ENCODE results near the gene MLIP.

The MLIP gene

DNA sequence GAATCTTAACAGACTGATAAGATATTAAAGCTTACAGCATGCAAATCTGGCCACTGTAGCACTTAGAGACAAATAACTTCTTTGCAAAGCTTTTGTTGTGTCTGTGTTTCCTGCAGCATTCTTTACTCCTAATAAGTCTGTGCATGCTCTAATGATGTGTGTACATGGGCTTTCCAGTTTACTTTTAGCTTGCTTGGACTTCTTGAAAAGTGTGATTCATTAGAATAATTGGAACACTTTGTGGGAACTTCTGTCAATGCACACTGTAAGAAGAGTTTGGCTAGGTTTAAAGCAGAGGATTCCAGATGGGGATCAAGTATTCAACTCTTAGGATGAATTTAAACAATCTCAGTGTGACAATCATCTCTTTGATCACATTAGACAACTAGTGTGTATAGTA lies 174.9 kb downstream of the MLIP start:
- no peak for DNase-seq

DNA sequence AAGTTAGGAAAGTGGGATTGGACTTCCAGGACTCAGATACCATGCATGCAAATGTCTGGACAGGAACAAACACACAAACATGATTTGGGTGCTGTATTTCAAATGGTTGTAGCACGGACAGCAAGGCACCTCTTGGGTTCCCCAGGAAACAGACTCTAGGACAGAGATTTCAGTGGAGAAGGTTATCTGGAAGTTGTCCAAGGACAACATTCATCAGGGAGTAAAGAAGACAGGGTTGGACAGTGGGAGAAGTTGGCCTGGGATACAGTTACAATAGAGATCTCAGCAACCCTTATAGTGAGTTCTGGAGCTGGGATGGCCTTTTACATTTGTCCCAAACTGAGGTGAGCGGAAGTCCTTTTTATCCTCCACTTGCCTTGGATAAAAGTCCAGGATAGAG lies 177.2 kb downstream of the MLIP start:
- no peak for DNase-seq

DNA sequence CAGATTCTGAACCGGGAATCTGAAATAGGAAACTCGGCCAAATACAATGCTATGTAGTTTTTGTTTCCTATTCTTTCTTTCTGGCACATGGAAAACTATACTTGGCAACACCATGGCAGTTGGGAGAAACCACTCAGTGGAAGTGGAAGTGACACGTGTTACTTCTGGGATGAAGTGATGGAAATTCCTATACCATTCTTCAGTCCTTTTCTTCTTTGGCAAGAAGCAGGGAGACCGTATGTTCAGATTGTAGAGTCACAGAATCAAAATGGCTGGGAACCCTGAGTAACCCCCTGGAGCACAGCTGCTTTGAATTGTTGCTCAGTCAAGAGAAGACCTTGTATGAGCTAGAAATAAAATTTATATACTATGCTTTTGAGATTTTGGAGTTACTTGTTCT lies 178.2 kb downstream of the MLIP start:
- no peak for DNase-seq

DNA sequence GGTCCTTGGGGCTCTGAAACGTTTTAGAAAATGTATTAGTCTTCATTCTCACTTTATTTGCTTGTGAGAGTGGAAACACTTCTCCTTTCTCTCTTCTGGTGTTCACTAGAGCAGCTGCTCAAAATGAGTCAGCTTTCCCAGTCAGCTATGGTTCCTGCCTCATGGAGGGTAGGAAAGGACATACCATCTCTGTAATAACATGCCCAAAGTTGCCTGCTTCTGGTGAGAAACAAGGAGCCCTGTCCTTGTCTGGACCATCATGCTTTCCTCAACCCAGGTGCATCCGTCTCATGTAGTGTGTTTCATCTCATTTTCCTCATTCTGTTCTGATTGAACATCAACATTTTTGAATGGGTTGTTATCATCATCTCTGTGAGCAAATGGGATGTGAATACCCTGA lies 179.9 kb downstream of the MLIP start:
- DNase-seq, result no peak

DNA sequence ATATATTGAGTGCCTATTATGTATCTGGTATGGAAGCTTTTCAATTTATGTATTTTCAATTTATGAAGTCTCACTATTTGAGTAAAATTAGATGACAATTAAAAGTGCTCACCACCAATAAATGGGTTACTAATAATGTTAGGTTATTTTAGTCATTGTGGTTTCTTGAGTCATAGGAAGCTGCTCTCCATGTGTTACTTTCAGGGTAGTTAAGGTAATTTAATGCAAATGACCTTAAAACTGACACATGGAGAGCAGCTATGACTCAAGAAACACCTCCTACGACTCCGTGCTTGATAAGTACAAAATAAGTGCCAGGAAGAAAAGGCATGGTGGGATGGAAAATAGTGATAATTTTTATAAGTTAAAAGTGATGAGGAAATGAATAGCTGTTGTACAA lies 180.5 kb downstream of the MLIP start:
- no peak for DNase-seq

DNA sequence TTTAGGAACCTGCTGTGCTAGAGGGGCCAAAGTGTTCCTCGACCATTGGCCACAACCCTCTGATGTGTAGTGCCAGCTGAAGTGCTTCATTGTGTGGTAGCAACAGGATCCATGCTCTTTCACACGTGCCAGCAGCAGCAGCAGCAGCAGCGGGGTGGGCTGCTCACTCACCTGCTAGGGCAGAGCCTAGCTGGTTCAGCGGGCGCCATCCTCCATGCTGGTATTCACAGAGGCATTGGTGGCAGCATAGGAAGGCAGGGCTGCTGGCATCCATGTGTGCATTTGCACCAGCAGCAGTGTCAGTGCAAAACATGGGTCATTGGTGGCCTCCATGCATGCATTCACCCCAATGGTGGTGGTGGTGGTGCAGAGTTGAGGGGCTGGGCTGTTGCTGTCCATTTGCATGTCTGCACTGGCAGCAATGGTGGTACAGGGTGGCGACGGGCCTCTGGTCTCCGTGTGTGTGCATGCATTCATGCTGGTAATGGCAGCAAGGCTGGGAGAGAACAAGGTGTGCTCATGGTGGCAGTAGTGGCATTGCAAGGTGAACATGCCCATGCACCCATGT lies 183.8 kb downstream of the MLIP start:
- no peak for DNase-seq

DNA sequence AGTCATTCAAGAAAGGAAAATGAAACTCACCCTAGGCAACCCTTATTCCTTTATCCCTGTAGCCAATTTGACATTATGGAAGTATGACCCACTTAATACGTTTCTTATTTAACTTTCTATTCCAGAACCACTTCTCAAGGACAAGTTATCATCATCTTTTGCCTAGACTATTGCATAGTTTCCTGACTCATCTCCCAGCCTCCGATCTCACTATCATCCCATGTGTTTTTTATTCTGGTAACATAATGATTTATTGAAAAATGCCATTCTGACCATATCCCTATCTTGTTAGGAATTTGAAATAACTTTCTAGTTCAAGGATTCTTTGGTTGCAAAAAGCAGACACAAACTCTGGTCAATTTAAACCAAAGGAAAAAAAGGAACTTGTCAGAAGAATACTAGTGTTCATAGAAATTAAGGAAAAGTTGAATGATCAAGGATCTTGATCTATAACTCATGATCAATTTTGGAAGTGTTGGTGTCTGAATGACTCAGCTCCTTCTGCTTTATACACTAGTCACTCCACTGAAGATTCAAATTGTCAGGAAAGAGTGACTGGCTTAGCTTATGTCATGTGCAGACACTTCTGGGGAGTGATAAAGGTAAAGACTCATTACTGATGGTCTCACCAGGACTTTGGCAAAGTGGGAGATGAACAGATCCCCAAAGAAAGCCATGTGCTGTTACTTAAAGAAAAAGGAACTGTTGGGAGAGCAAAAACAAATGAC lies 188.5 kb downstream of the MLIP start:
- no peak for DNase-seq

DNA sequence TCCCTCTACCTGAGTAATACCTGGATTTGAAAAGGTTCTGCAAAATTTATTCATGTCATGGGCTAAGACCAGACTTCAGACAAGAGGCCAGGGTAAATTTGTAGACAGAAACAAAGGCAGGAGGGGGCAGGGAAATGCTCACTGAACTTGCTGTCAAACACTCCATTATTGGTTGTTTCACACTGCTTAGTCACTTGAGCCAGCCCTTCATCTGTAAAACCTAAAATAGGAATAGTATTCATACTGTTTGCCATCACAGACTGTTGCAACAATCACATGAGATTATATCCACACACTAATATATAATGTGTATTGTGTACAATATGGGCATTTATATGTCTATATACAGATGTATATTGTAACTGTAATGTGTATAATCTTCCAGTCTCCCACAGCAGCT lies 190.5 kb downstream of the MLIP start:
- no peak for DNase-seq

DNA sequence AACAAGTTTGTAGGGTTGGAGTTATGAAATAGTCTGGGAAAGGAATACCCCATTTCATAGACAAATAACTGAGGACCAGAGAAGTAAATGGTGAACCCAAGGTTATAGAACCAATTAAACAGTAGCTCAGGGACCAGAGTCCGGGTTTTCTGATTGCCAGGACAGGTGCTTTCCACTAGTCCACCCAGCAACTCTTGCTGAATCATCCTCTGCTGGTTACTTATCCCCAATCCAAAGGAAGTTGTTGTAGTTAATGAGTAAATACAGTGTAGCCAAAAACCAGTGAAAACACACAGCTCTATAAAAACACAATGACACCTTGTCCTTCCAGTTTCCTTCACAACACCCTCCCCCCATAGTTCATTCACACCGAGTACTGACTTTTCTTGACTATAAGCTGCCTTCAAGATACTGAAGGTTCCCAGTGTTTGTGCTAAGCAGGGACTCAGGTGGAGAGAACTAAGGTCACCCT lies 196.2 kb downstream of the MLIP start:
- DNase-seq, result no peak

DNA sequence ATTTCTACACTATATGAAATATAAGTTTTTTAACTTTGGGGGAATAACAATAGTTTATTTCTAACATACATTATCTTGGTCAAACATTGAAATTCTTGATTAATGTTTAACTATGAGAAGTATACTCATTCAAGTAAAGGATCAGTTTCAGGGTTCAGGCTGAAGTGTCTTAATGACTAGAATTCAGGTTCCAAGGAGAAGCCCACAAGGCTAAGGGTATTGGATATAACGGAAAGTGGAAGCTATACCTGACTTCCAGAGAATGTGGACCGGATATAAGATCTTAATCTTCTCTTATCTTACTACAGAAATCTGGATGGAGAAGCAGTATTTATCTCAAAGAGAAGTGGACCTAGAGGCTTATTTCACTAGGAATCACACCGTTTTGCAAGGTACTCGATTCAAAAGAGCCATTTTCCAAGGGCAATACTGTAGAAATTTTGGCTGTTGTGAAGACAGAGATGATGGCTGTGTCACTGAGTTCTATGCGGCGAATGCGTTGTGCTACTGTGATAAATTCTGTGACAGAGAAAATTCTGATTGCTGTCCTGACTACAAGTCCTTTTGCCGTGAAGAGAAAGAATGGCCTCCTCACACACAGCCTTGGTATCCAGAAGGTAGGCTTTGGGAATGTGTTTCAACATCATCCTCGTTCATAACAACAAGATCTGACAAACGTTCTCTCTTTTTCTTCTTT lies 197.2 kb downstream of the MLIP start, which contains the start of gene TINAG:
Gene TINAG, plus strand, starts transcription at position 153 of the 697 bp plus-strand sequence. Its CDS starts 110 bp downstream, at position 263.
- DNase-seq, result no peak

DNA sequence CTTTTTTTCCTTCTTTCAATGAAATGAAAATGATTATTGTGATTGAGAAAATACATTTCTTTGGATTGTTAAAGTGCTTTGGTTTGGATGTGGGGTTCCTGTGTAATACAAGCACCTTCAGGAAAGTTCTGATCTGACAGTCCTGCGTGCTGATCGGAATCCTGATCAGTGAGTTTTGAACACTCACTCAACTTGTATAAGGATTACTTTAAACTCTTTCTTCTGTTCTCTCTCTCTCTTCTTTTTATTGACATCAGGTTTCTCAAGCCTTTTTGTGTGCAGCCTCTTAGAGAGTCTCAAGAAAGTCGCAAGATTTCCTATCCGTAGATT lies 197.7 kb downstream of the MLIP start:
- DNase-seq, result no peak

DNA sequence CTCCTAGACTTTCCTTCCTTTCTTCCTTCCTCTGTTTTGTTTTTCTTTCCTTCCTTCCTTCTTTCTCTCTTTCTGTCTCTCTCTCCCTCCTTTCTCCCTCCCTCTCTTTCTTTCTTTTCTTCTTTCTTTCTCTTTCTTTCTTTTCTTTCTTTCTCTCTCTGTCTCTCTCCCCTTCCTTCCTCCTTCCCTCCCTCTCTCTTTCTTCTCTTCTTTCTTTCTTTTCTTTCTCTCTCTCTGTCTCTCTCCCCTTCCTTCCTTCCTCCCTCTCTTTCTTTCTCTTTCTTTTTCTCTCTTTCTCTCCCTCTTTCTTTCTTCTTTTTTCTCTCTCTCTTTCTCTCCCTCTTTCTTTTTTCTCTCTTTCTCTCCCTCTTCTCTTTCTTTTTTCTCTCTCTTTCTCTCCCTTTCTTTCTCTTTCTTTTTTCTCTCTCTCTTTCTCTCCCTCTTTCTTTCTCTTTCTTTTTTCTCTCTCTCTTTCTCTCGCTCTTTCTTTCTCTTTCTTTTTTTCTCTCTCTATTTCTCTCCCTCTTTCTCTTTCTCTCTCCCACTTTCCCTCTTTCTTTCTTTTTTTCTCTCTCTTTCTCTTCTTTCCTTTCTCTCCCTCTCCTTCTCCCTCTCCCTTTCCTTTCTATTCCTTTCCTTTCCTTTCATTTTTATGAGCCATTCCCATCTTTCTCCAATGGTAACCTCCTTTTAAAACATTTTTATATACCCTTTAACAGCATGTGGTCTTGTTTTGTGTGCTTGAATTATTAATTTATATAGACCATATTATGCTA lies 199.3 kb downstream of the MLIP start:
- DNase-seq, result no peak

DNA sequence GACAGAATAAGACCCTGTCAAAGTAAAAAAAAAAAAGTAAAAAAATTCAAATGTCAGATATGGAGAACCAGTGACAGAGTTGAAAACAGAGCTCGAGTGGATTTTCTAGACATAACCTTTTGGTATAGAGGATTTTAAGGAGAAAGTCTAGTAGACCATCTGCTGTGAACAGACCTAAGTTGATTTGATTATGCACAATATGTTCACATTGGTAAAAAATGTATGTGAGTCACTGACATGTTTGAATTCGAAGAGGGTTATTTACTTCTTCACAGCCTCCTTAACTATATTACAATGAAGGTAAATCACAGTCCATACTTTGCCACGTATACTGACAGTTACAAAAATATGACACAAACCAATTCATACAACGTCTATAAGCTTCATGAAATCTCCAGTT lies 204.4 kb downstream of the MLIP start:
- DNase-seq, result no peak
